AG09309 (cell line): ENCODE results near the gene C1orf94.

Source experiments
- DNase-seq: peaks from one replicate; pipeline ENCODE4 v3.0.0-alpha.2; 2010; ENCODE audit warnings: low read depth
- H3K4me3 ChIP-seq: 2 replicates; pipeline ENCODE4 v1.5.1; 2011; ENCODE audit warnings: mild to moderate bottlenecking, low read depth, low read length, moderate library complexity; ENCODE audit not compliant: control insufficient read depth
- TF ChIP-seq, protein P1 (sequence below): IDR thresholded peaks from 2 replicates; pipeline ENCODE4 v1.5.1; 2011; ENCODE audit warnings: mild to moderate bottlenecking, low read depth, low read length, inconsistent platforms; ENCODE audit not compliant: insufficient read depth, control insufficient read depth; ENCODE audit errors: missing control alignments

The C1orf94 gene

GRCh38 chr1:34192621-34193020 is 15.9 kb downstream of the C1orf94 start:
- TF ChIP-seq, protein P1, sequence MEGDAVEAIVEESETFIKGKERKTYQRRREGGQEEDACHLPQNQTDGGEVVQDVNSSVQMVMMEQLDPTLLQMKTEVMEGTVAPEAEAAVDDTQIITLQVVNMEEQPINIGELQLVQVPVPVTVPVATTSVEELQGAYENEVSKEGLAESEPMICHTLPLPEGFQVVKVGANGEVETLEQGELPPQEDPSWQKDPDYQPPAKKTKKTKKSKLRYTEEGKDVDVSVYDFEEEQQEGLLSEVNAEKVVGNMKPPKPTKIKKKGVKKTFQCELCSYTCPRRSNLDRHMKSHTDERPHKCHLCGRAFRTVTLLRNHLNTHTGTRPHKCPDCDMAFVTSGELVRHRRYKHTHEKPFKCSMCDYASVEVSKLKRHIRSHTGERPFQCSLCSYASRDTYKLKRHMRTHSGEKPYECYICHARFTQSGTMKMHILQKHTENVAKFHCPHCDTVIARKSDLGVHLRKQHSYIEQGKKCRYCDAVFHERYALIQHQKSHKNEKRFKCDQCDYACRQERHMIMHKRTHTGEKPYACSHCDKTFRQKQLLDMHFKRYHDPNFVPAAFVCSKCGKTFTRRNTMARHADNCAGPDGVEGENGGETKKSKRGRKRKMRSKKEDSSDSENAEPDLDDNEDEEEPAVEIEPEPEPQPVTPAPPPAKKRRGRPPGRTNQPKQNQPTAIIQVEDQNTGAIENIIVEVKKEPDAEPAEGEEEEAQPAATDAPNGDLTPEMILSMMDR = no peak
- H3K4me3 ChIP-seq = no peak overlapping the region
- no peak for DNase-seq

DNA sequence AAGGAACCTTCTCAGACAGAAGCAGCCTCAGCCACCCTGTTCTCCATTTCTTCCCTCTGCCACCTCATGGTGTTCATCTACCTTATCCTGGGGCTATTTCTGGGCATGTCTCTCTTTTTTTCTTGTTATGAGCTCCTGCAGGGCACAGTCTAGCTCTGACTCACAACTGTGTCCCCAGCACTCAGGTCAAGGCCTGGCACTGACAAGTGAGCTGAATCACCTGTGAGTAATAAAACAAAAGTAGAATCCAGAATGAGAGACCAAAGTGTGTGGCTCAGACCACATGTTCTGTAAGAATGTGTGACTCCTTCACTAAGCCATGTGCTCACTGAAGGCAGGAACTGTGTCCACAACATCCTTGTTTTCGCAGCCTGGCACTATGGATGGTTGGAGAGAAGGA is 23.2 kb downstream of the C1orf94 start:
- DNase-seq = peak; percentile 24
- no peak overlapping the region for H3K4me3 ChIP-seq
- TF ChIP-seq, protein P1 = no peak

GRCh38 chr1:34212673-34213072 is 36.0 kb downstream of the C1orf94 start:
- no peak overlapping the region for H3K4me3 ChIP-seq
- DNase-seq = no peak
- TF ChIP-seq, protein P1 = no peak

GRCh38 chr1:34213956-34214355 is 37.2 kb downstream of the C1orf94 start:
- TF ChIP-seq, protein P1 = no peak
- H3K4me3 ChIP-seq = no peak overlapping the region
- DNase-seq = no peak

DNA sequence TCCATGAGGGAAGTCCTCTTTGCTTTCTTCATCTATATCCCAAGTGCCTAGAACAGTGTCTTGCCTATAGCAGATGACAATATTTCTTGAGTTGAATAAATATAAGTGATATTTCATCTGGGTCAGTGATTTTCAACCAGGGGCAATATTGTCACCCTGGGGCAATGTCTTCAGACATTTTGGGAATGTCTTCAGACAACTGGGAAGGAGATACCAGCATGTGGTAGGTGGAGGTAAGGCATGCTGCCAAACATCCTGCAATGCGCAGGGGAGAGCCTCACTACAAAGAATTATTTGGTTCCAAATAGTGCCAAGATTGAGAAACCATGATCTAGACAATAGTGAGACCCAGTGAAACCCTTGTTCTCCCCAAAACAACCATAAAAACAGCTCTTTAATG is 54.7 kb downstream of the C1orf94 start:
- no peak overlapping the region for H3K4me3 ChIP-seq
- TF ChIP-seq, protein P1 = no peak
- DNase-seq = no peak

DNA sequence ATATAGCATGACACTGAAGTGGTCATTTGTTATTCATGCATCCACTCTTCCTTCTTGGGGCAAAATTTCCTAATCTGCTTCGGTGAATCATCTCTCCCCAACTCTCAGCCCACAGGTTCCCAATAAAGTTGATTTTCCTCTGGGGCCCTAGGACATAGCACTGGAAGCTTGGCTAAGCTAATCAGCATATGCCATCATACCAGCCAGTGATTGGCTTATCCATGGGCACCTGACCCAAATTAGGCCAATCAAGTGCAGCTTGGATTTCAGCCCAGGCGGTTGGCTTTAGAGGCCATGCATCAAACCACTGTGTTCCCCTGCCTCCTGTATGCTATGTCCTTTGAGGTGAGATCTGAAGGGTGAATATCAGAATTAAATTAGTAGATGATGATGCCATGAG is 58.9 kb downstream of the C1orf94 start:
- DNase-seq = no peak
- no peak overlapping the region for H3K4me3 ChIP-seq
- TF ChIP-seq, protein P1 = no peak

DNA sequence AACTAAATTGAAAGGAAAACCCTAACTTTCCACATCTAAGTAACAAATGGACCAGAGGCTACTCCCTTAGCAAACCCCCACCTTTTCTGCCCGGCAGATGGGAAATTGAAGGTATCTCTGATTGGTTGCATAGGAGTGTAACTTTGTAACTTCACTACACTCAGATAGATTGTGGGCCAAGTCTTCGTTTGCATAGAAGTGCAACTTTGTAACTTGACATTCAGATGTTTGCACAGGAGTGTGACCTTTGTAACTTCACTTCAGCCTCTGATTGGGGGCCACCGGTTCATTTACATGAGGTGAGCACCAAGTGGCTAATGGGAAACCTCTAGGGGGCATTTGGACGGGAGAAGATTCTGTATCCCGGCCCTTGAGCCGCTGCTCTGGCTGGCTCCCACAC is 59.4 kb downstream of the C1orf94 start:
- no peak overlapping the region for H3K4me3 ChIP-seq
- DNase-seq = no peak
- TF ChIP-seq, protein P1 = no peak
